ENCODE data around the gene VCL. TPM values are rescaled to one million over a fixed set of nuclear protein-coding genes. Genes with fewer than 3 reads are reported as not detected.

VCL gene
- total RNA-seq, 4 donors from 2014 or later = 71.9 to 151 (median 112) TPM

GRCh38 chr10:74033702-74034101 lies 35.8 kb downstream of the VCL start:
- H3K36me3 ChIP-seq = no peaks in the 10 kb centered on the region
- H3K4me3 ChIP-seq (replicated peaks in 1 of 3) = no peak overlapping the region
- no peaks in the 10 kb centered on the region for H3K27me3 ChIP-seq
- H3K27ac ChIP-seq = no peak overlapping the region
- no peak for DNase-seq
- intact Hi-C loops (cut with DNase I) = no loop called here
- 95 to 100% methylated on average over 1 of the region's 1 CpG for WGBS, 2 donors
- H3K4me1 ChIP-seq = peaks cover under 1 to 23% of the 10 kb centered on the region in 2 donors
- TF ChIP-seq POLR2A (IDR thresholded peaks at IDR 0.05) = no peak
- TF ChIP-seq CTCF (IDR thresholded peaks at IDR 0.05) = no peak
- no peaks in the 10 kb centered on the region for H3K9me3 ChIP-seq

- H3K27me3 ChIP-seq = no peaks in the 10 kb centered on the region
- no peak for DNase-seq
- WGBS, 2 donors = 76 to 81% methylated on average over 2 of the region's 2 CpGs
- no peak overlapping the region for H3K27ac ChIP-seq
- H3K9me3 ChIP-seq = no peaks in the 10 kb centered on the region
- peaks cover 6 to 29% of the 10 kb centered on the region in 2 donors for H3K4me1 ChIP-seq
- intact Hi-C loops (cut with DNase I) = no loop called here
- no peak for TF ChIP-seq POLR2A (IDR thresholded peaks at IDR 0.05)
- no peak for TF ChIP-seq CTCF (IDR thresholded peaks at IDR 0.05)
- H3K4me3 ChIP-seq (replicated peaks in 1 of 3) = no peak overlapping the region
- H3K36me3 ChIP-seq = no peaks in the 10 kb centered on the region
Observed at GRCh38 chr10:74034301-74034700, 36.4 kb downstream of the VCL start.

- Histone ChIP-seq H3K9me3 (no peaks in the 10 kb centered on the region), H3K27me3 (no peaks in the 10 kb centered on the region), H3K27ac (peak overlapping the region in 1 of 3 donors; percentile 13), H3K36me3 (no peaks in the 10 kb centered on the region), H3K4me1 (peaks cover 15 to 31% of the 10 kb centered on the region in 2 donors), H3K4me3 (replicated peaks in 1 of 3) (no peak overlapping the region)
- no peak for TF ChIP-seq POLR2A (IDR thresholded peaks at IDR 0.05)
- TF ChIP-seq CTCF (IDR thresholded peaks at IDR 0.05) = peak in 3 of 6 experiments; percentile 14 to 22 (median 21)
- intact Hi-C loops (cut with DNase I) = no loop called here
- DNase-seq = no peak
- 3 to 4% methylated on average over 1 of the region's 1 CpG for WGBS, 2 donors
Observed at GRCh38 chr10:74035303-74035702, 37.4 kb downstream of the VCL start.

GRCh38 chr10:74036474-74036873 lies 38.6 kb downstream of the VCL start:
- Histone ChIP-seq H3K4me1 (peaks cover 22 to 39% of the 10 kb centered on the region in 2 donors), H3K9me3 (no peaks in the 10 kb centered on the region), H3K27ac (no peak overlapping the region), H3K36me3 (no peaks in the 10 kb centered on the region), H3K4me3 (replicated peaks in 1 of 3) (no peak overlapping the region), H3K27me3 (no peaks in the 10 kb centered on the region)
- 88 to 89% methylated on average over 4 of the region's 4 CpGs for WGBS, 2 donors
- intact Hi-C loops (cut with DNase I) = no loop called here
- TF ChIP-seq CTCF (IDR thresholded peaks at IDR 0.05) (no peak), POLR2A (IDR thresholded peaks at IDR 0.05) (no peak)
- DNase-seq = no peak

GRCh38 chr10:74039561-74040145 lies 41.7 kb downstream of the VCL start:
- Histone ChIP-seq H3K27me3 (no peaks in the 10 kb centered on the region), H3K36me3 (no peaks in the 10 kb centered on the region), H3K27ac (peak overlapping the region; percentile 56 to 85 (median 81)), H3K4me1 (peaks cover 22 to 35% of the 10 kb centered on the region in 2 donors), H3K9me3 (no peaks in the 10 kb centered on the region), H3K4me3 (replicated peaks in 1 of 3) (no peak overlapping the region)
- TF ChIP-seq CTCF (IDR thresholded peaks at IDR 0.05) = no peak
- TF ChIP-seq POLR2A (IDR thresholded peaks at IDR 0.05) = no peak
- peak; percentile 70 to 73 for DNase-seq
- intact Hi-C loops (cut with DNase I) = no loop called here
- WGBS, 2 donors = 25 to 33% methylated on average over 5 of the region's 5 CpGs

Data from thyroid gland (tissue), 4 donors.